Measurements from ENCODE around the gene DVL3.
"Not testable (repeated sequence)": the region's sequence is repeated elsewhere in the genome, so short reads cannot be mapped to it uniquely, and the experiment has no call there.

DVL3 gene

DNA sequence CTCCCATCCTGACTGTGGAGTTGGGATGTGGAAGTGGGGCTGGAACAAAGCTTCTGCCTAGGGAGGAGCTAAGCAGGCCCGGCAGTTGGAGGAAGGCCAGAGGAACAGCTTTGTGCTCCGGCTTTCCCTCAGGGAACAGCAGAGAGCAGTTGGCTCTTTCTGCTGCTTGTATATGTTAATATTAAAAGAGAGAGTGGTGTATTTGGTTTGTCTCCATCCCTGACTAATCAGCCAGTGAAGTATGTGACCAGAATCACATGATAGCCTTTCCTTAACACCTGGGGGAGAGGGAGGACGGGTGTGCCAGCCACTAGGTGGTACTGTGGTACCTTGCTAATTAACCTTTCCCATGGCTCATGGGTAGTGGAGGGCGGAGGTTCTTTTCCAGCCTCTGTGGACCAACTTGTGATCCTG, 10.1 kb upstream of the DVL3 start:
- TF ChIP-seq, protein P1, sequence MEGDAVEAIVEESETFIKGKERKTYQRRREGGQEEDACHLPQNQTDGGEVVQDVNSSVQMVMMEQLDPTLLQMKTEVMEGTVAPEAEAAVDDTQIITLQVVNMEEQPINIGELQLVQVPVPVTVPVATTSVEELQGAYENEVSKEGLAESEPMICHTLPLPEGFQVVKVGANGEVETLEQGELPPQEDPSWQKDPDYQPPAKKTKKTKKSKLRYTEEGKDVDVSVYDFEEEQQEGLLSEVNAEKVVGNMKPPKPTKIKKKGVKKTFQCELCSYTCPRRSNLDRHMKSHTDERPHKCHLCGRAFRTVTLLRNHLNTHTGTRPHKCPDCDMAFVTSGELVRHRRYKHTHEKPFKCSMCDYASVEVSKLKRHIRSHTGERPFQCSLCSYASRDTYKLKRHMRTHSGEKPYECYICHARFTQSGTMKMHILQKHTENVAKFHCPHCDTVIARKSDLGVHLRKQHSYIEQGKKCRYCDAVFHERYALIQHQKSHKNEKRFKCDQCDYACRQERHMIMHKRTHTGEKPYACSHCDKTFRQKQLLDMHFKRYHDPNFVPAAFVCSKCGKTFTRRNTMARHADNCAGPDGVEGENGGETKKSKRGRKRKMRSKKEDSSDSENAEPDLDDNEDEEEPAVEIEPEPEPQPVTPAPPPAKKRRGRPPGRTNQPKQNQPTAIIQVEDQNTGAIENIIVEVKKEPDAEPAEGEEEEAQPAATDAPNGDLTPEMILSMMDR (IDR thresholded peaks at IDR 0.05; ENCODE audit: insufficient read depth, low read length, poor library complexity, severe bottlenecking): peak; percentile 24
- no peak overlapping the region for H3K4me3 ChIP-seq (replicated peaks; ENCODE audit: low read depth, low read length)
- no peak for DNase-seq (ENCODE audit: extremely low read depth, insufficient read length)
- peaks cover 34% of the 10 kb centered on the region for H3K36me3 ChIP-seq (ENCODE audit: control insufficient read depth, insufficient read depth, low read length)
- no peaks in the 10 kb centered on the region for H3K27me3 ChIP-seq (replicated peaks; ENCODE audit: control insufficient read depth, insufficient read depth, low read length)

DNA sequence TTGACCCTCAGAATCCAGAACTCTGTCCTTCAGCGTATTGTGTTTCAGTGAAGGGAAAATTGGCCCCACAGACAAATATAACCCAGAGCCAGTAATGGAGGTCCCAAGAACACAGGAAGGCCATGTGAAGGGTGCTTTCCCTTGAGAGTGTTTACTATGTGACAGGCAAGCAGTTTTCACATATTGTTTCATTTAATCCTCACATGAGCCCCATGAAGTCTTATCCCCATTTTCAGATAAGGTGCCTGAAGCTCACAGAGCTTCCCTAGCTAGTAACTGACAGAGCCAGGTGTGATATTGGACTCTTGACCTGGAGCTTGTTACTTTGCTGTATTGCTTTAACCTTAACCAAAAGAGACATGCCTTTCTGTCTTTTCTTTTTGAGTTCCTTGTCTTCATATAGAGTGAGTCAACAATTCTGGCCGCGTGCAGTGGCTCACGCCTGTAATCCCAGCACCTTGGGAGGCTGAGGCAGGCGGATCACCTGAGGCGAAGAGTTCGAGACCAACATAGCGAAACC, 9.4 kb upstream of the DVL3 start:
- peaks cover 28% of the 10 kb centered on the region for H3K36me3 ChIP-seq (ENCODE audit: control insufficient read depth, insufficient read depth, low read length)
- TF ChIP-seq, protein P1 (IDR thresholded peaks at IDR 0.05; ENCODE audit: insufficient read depth, low read length, poor library complexity, severe bottlenecking): no peak
- H3K27me3 ChIP-seq (replicated peaks; ENCODE audit: control insufficient read depth, insufficient read depth, low read length): no peaks in the 10 kb centered on the region
- no peak overlapping the region for H3K4me3 ChIP-seq (replicated peaks; ENCODE audit: low read depth, low read length)
- no peak for DNase-seq (ENCODE audit: extremely low read depth, insufficient read length)

DNA sequence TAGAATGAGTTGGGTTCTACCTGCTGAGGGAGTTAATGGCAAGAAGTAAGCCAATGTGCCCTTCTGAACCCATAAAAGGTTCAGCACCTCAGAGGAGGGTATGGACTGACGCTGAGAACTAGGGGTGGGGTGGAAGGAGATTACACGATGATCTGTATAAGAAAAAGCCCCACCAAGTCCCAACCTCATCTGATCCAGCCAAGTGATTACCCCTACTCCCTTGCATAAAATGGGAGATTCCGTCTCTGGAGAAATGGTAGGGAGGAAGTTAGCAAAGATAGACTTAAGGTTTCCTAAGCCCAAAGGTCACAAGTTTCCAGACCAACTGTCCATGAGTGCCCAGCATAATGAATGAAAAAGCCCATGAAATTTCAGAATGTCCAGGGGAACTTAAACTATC, 7.1 kb upstream of the DVL3 start:
- Histone ChIP-seq H3K4me3 (replicated peaks; ENCODE audit: low read depth, low read length) (no peak overlapping the region), H3K36me3 (ENCODE audit: control insufficient read depth, insufficient read depth, low read length) (peaks cover 13% of the 10 kb centered on the region), H3K27me3 (replicated peaks; ENCODE audit: control insufficient read depth, insufficient read depth, low read length) (no peaks in the 10 kb centered on the region)
- no peak for DNase-seq (ENCODE audit: extremely low read depth, insufficient read length)
- TF ChIP-seq, protein P1 (IDR thresholded peaks at IDR 0.05; ENCODE audit: insufficient read depth, low read length, poor library complexity, severe bottlenecking): no peak

DNA sequence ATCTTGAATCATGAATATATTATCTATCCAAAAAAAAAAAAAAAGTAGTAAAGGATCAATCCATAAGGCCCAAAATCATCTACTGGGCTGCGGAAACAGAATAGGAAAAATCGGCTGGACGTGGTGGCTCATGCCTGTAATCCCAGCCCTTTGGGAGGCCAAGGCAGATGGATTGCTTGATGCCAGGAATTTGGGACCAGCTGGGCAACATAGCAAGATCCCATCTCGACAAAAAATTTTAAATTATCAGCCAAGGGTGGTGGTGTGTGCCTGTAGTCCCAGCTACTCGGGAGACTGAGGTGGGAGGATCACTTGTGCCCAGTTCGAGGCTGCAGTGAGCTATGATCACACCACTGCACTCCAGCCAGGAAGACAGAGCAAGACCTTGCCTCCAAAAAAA, 6.1 kb upstream of the DVL3 start:
- H3K36me3 ChIP-seq (ENCODE audit: control insufficient read depth, insufficient read depth, low read length): peaks cover 8% of the 10 kb centered on the region

DNA sequence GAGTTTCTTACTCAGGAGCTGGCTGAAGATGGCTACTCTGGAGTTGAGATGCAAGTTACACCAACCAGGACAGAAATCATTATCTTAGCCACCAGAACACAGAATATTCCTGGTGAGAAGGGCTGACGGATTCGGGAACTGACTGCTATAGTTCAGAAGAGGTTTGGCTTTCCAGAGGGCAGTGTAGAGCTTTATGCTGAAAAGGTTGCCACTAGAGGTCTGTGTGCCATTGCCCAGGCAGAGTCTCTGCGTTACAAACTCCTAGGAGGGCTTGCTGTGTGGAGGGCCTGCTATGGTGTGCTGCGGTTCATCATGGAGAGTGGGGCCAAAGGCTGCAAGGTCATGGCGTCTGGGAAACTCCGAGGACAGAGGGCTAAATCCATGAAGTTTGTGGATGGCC, 5.4 kb upstream of the DVL3 start:
- DNase-seq (ENCODE audit: extremely low read depth, insufficient read length); H3K27me3 ChIP-seq (replicated peaks; ENCODE audit: control insufficient read depth, insufficient read depth, low read length); H3K36me3 ChIP-seq (ENCODE audit: control insufficient read depth, insufficient read depth, low read length); H3K4me3 ChIP-seq (replicated peaks; ENCODE audit: low read depth, low read length): not testable (repeated sequence)

More for the DNA sequence above, 6.1 kb upstream of the DVL3 start:
- no peaks in the 10 kb centered on the region for H3K27me3 ChIP-seq (replicated peaks; ENCODE audit: control insufficient read depth, insufficient read depth, low read length)
- TF ChIP-seq, protein P1 (IDR thresholded peaks at IDR 0.05; ENCODE audit: insufficient read depth, low read length, poor library complexity, severe bottlenecking): no peak
- no peak overlapping the region for H3K4me3 ChIP-seq (replicated peaks; ENCODE audit: low read depth, low read length)
- no peak for DNase-seq (ENCODE audit: extremely low read depth, insufficient read length)

DNA sequence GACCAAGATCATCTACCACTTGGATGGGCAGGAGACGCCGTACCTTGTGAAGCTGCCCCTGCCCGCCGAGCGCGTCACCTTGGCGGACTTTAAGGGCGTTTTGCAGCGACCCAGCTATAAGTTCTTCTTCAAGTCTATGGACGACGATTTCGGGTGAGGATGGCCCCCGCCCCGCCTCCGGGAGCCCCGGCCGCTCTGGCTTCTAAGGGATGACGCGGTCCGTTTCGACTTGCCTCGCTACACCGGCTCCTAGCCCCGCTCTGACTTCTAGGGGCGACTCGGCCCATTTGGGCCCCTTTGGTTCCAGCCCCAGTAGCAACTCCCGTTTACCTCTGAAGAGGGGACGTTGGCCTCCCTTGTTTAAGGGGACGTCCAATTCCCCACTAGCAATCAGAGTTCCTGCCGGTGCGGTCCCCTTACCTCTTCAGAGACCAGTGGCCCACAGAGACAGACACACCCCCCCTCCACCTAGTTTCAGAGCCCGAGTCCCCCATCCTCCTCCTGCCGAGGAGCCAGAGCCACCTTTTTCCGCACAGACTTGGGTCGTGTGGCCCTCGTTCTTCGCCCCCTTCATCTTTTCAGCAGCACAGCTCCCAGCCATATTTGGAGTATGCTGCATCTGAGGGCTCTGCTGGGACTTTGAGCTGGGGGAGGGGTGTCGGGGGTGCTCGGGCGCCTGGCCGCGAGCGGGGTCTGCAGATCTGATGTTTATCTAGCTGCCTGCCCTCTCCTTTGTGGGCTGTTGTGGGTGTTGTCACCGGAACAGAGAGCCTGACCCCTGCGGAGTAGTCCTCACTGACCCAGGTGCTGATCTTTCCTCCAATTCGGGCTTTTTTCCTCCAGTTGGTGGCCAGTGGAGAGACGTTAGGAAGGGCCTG, 706 bp downstream of the DVL3 start:
- Histone ChIP-seq H3K4me3 (replicated peaks; ENCODE audit: low read depth, low read length) (peak overlapping the region; percentile 93), H3K36me3 (ENCODE audit: control insufficient read depth, insufficient read depth, low read length) (no peaks in the 10 kb centered on the region), H3K27me3 (replicated peaks; ENCODE audit: control insufficient read depth, insufficient read depth, low read length) (no peaks in the 10 kb centered on the region)
- TF ChIP-seq, protein P1 (IDR thresholded peaks at IDR 0.05; ENCODE audit: insufficient read depth, low read length, poor library complexity, severe bottlenecking): no peak
- DNase-seq (ENCODE audit: extremely low read depth, insufficient read length): peak; percentile 72
